ENCODE results near the gene KATNAL1. TPM values are rescaled to one million over a fixed set of nuclear protein-coding genes. Genes with fewer than 3 reads are reported as not detected.

Gene KATNAL1
- total RNA-seq (2021), result 11.0 and 11.2 TPM in 2 replicates
- long read RNA-seq, full-length matches to known transcripts, result 11 of 23 reads
- long read RNA-seq, partial matches to known transcripts, result 2 of 23 reads
- long read RNA-seq, other reads (novel, unspliced or antisense), result 10 of 23 reads

DNA sequence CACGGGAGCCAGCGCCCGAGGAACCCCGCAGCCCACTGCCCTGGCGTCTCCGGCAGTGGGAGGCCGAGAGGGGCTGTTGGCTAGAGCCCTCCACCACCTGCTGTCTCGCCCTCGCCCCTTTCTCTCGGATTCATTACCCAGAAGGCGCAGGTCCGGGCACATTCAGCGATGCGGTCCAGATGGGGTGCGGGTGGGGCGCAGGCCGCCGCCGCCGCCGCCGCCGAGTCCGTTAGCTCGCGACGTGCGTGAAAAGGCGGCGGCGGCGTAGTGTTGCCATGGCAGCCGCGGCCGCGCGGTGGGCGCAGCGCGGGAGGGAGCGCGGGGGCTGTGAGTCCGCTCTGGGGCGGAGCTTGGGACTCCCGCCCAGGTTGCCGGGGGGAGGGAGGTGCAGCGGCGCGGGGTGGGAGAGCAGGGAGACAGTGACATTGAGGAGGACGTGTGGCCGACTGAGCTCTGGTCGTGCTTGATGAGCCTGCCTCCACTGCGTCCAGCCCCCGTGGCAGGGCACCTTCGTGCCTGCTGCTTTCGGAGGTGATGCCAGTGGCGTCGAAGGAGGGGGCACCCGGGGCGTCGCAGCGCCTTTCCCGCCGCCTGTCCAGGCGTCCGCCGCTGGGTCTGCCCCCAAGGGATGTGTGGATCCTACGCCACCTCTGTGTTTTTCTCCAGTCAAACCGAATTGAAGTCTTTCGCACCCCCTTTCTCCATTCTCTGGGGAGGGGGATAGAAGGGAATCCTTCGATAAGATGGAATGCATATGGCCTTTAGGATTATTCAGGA, at the start of gene KATNAL1:
Gene KATNAL1, minus strand, starts transcription at position 358 of the 777 bp plus-strand sequence. CDS start 23,774 bp downstream, outside the sequence.
- H3K27me3 ChIP-seq (ENCODE audit: insufficient read depth, low read length), result no peaks in the 10 kb centered on the region
- H2AFZ ChIP-seq (ENCODE audit: low read length), result no peak within 1 kb of the TSS
- no peak within 1 kb of the TSS for H4K91ac ChIP-seq (ENCODE audit: insufficient read length, low read depth, low read length)
- peak; percentile 80 for DNase-seq
- no peaks in the 10 kb centered on the region for H3K23me2 ChIP-seq (ENCODE audit: insufficient read length, low read depth, low read length, poor library complexity, severe bottlenecking)
- H4K20me1 ChIP-seq (ENCODE audit: control insufficient read depth, insufficient read depth, insufficient read length), result no peaks in the 10 kb centered on the region
- H3T11ph ChIP-seq (ENCODE audit: low read length), result no peak within 1 kb of the TSS
- H3K79me2 ChIP-seq (ENCODE audit: insufficient read depth, low read length), result no peaks in the 10 kb centered on the region; the same call in 1 of the 2 replicates
- H4K5ac ChIP-seq (ENCODE audit: insufficient read length, low read depth, low read length), result no peak within 1 kb of the TSS
- peak within 1 kb of the TSS; percentile 65 for H3K4me2 ChIP-seq (ENCODE audit: insufficient read depth, insufficient read length, low read length)
- H3K23ac ChIP-seq (ENCODE audit: insufficient read length, low read depth, low read length), result no peak within 1 kb of the TSS
- peak within 1 kb of the TSS; percentile 93 for H3K14ac ChIP-seq (ENCODE audit: insufficient read depth, low read length)
- no peaks in the 10 kb centered on the region for H3K4me1 ChIP-seq (ENCODE audit: insufficient read depth, low read length)
- H3K4me3 Mint-ChIP-seq, result peak within 1 kb of the TSS; percentile 74 to 88
- H2BK12ac ChIP-seq (ENCODE audit: insufficient read length, low read depth, low read length), result no peak within 1 kb of the TSS
- H3K36me3 Mint-ChIP-seq (ENCODE audit: insufficient read depth in 1 of 3, low read depth in 3 of 3), result no peaks in the 10 kb centered on the region
- H2BK120ac ChIP-seq (ENCODE audit: low read depth, low read length, poor library complexity, severe bottlenecking), result no peak within 1 kb of the TSS
- no peaks in the 10 kb centered on the region for H3K9me3 Mint-ChIP-seq
- H2BK5ac ChIP-seq (ENCODE audit: insufficient read length, low read length), result no peak within 1 kb of the TSS
- TF ChIP-seq, protein P1, sequence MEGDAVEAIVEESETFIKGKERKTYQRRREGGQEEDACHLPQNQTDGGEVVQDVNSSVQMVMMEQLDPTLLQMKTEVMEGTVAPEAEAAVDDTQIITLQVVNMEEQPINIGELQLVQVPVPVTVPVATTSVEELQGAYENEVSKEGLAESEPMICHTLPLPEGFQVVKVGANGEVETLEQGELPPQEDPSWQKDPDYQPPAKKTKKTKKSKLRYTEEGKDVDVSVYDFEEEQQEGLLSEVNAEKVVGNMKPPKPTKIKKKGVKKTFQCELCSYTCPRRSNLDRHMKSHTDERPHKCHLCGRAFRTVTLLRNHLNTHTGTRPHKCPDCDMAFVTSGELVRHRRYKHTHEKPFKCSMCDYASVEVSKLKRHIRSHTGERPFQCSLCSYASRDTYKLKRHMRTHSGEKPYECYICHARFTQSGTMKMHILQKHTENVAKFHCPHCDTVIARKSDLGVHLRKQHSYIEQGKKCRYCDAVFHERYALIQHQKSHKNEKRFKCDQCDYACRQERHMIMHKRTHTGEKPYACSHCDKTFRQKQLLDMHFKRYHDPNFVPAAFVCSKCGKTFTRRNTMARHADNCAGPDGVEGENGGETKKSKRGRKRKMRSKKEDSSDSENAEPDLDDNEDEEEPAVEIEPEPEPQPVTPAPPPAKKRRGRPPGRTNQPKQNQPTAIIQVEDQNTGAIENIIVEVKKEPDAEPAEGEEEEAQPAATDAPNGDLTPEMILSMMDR (conservative IDR thresholded peaks at IDR 0.05), result no peak
- H3K79me1 ChIP-seq (ENCODE audit: insufficient read depth, low read depth, low read length, poor library complexity, severe bottlenecking), result peaks cover 2% of the 10 kb centered on the region
- peaks cover 25 to 30% of the 10 kb centered on the region in 2 experiments for H3K4me1 Mint-ChIP-seq
- H3K27ac ChIP-seq (ENCODE audit: insufficient read length, low read depth, low read length), result no peak within 1 kb of the TSS
- H3K27me3 Mint-ChIP-seq (ENCODE audit: low read depth), result no peaks in the 10 kb centered on the region
- H4K8ac ChIP-seq (replicated peaks; ENCODE audit: insufficient read length, low read depth, low read length), result no peak within 1 kb of the TSS
- H3K4ac ChIP-seq (ENCODE audit: low read depth, low read length), result no peak within 1 kb of the TSS
- peak within 1 kb of the TSS; percentile 78 for H3K9ac ChIP-seq (ENCODE audit: extremely low read depth, insufficient read length, low read length)
- H3K18ac ChIP-seq (ENCODE audit: insufficient read length, low read depth, low read length), result peak within 1 kb of the TSS; percentile 89
- H3K9me3 ChIP-seq (ENCODE audit: control insufficient read depth, low read depth, low read length), result no peaks in the 10 kb centered on the region
- no peak within 1 kb of the TSS for H2BK15ac ChIP-seq (ENCODE audit: low read depth, low read length)
- no CpG with 5 or more reads among the region's 71 CpGs for WGBS (ENCODE audit: extremely low coverage, insufficient read length, low lambda C conversion rate)
- H2AK5ac ChIP-seq (ENCODE audit: insufficient read length, low read length), result no peak within 1 kb of the TSS
- no peak within 1 kb of the TSS for H2BK20ac ChIP-seq (ENCODE audit: low read depth, low read length, poor library complexity, severe bottlenecking)
- no peak within 1 kb of the TSS for H3K56ac ChIP-seq (ENCODE audit: insufficient read length, low read depth, low read length)
- peak within 1 kb of the TSS; percentile 35 to 62 (median 58); a peak in 5 of 7 replicates for H3K27ac Mint-ChIP-seq
